Neural cell (in vitro differentiated cells): ENCODE measurements around the gene IGFBP7. TPM values are rescaled to one million over a fixed set of nuclear protein-coding genes. Genes with fewer than 3 reads are reported as not detected.

Experiments used
- H2AFZ ChIP-seq: fragments of 200-600, 300-800 bp; sonication (generic), shearing (Covaris generic); 2 replicates; pipeline ENCODE4 v1.6.0; 2014; ENCODE audit warnings: low read depth, mild to moderate bottlenecking, antibody characterized with exemption, low read length, moderate library complexity
- H3F3A ChIP-seq: fragments of 200-600 bp; shearing (Covaris generic); 2 replicates; pipeline ENCODE4 v1.6.1; 2016; ENCODE audit warnings: mild to moderate bottlenecking, moderate library complexity, mixed read lengths, antibody characterized with exemption, low read length; ENCODE audit not compliant: insufficient read depth, poor library complexity, severe bottlenecking
- H3K27ac ChIP-seq: fragments of 200-600, 300-800 bp; sonication (generic), shearing (Covaris generic); 2 replicates; pipeline ENCODE4 v1.5.1; 2014; ENCODE audit warnings: mild to moderate bottlenecking, low read length, moderate library complexity
- H3K27me3 ChIP-seq: fragments of 300-800, 200-600 bp; sonication (generic), shearing (Covaris generic); 2 replicates; pipeline ENCODE4 v1.6.0; 2014; ENCODE audit warnings: mild to moderate bottlenecking, low read depth, low read length, moderate library complexity; ENCODE audit not compliant: insufficient read depth
- H3K36me3 ChIP-seq: fragments of 300-800, 200-600 bp; sonication (generic), shearing (Covaris generic); 2 replicates; pipeline ENCODE4 v1.5.1; 2014; ENCODE audit warnings: mild to moderate bottlenecking, antibody characterized with exemption, low read length, moderate library complexity; ENCODE audit not compliant: insufficient read depth
- H3K4me2 ChIP-seq: fragments of 300-800, 200-600 bp; sonication (generic), shearing (Covaris generic); 2 replicates; pipeline ENCODE4 v1.6.0; 2014; ENCODE audit warnings: mild to moderate bottlenecking, low read length
- H3K4me3 ChIP-seq: fragments of 300-800, 200-600 bp; sonication (generic), shearing (Covaris generic); 2 replicates; pipeline ENCODE4 v1.5.1; 2014; ENCODE audit warnings: mild to moderate bottlenecking, low read length, moderate library complexity
- H3K79me2 ChIP-seq: fragments of 200-600 bp; shearing (Covaris generic); replicated peaks from 2 replicates; pipeline ENCODE4 v1.6.0; 2014; ENCODE audit warnings: mild to moderate bottlenecking, low read length, moderate library complexity; ENCODE audit not compliant: insufficient read depth
- H3K9ac ChIP-seq: fragments of 300-800, 200-600 bp; sonication (generic), shearing (Covaris generic); 2 replicates; pipeline ENCODE4 v1.6.1; 2016; ENCODE audit warnings: mild to moderate bottlenecking, low read length, mixed read lengths
- H3K9me2 ChIP-seq: fragments of 200-600 bp; shearing (Covaris generic); 2 replicates; pipeline ENCODE4 v1.6.1; 2016; ENCODE audit warnings: mild to moderate bottlenecking, low read length, mixed read lengths; ENCODE audit not compliant: insufficient read depth
- H3K9me3 ChIP-seq: fragments of 200-600, 300-800 bp; sonication (generic), shearing (Covaris generic); 2 replicates; pipeline ENCODE4 v1.6.1; 2016; ENCODE audit warnings: mild to moderate bottlenecking, mixed run types, low read length, moderate library complexity, mixed read lengths
- H4K20me1 ChIP-seq: fragments of 200-600 bp; shearing (Covaris generic); 2 replicates; pipeline ENCODE4 v1.6.1; 2016; ENCODE audit warnings: mild to moderate bottlenecking, mixed run types; ENCODE audit not compliant: insufficient read depth
- CTCF ChIP-seq: fragments of 450-650 bp; IDR thresholded peaks from 2 replicates; pipeline ENCODE4 v1.5.1; 2014; ENCODE audit warnings: antibody characterized with exemption, mild to moderate bottlenecking, moderate library complexity; ENCODE audit not compliant: poor library complexity, severe bottlenecking
- EP300 ChIP-seq: fragments of 450-650 bp; conservative IDR thresholded peaks from 2 replicates; pipeline ENCODE4 v1.6.1; 2014; ENCODE audit warnings: antibody characterized with exemption, mild to moderate bottlenecking, moderate library complexity; ENCODE audit not compliant: poor library complexity, severe bottlenecking
- EZH2 ChIP-seq: fragments of 200-600, 300-800 bp; shearing (Covaris generic), sonication (generic); IDR thresholded peaks from 2 replicates; pipeline ENCODE4 v1.6.1; 2014; ENCODE audit warnings: antibody characterized with exemption, low read length, borderline replicate concordance, mild to moderate bottlenecking; ENCODE audit not compliant: insufficient read depth, poor library complexity, severe bottlenecking
- MXI1 ChIP-seq: fragments of 450-650 bp; conservative IDR thresholded peaks from 2 replicates; pipeline ENCODE4 v1.6.1; 2014; ENCODE audit warnings: antibody characterized with exemption, mild to moderate bottlenecking; ENCODE audit not compliant: poor library complexity, severe bottlenecking
- POLR2AphosphoS5 ChIP-seq: IDR thresholded peaks from 2 replicates; pipeline ENCODE4 v1.6.1; 2012
- RAD21 ChIP-seq: fragments of 450-650 bp; conservative IDR thresholded peaks from 2 replicates; pipeline ENCODE4 v1.6.1; 2014; ENCODE audit warnings: antibody characterized with exemption, mild to moderate bottlenecking, moderate library complexity
- REST ChIP-seq: IDR thresholded peaks from 2 replicates; pipeline ENCODE4 v1.6.1; 2012; ENCODE audit warnings: borderline replicate concordance
- SMC3 ChIP-seq: fragments of 450-650 bp; conservative IDR thresholded peaks from 2 replicates; pipeline ENCODE4 v1.6.1; 2014; ENCODE audit warnings: antibody characterized with exemption, mild to moderate bottlenecking, moderate library complexity; ENCODE audit not compliant: poor library complexity
- TAF1 ChIP-seq: IDR thresholded peaks from 2 replicates; pipeline ENCODE4 v1.6.1; 2012; ENCODE audit warnings: low read depth
- polyA plus RNA-seq: library from polyadenylated mRNA; depleted of rRNA; stranded (reverse); fragments of >200 nt; gene quantifications from 2 replicates; pipeline ENCODE4 v1.2.3, GENCODE V29; 2014

Gene IGFBP7
- polyA plus RNA-seq, 1 donor from 2014 or later, result 0.33 TPM

- H3K9ac ChIP-seq, result no peak overlapping the region
- H2AFZ ChIP-seq, result no peak overlapping the region
- no peaks in the 10 kb centered on the region for H3K9me3 ChIP-seq
- H3K27ac ChIP-seq, result no peak overlapping the region
- H3K36me3 ChIP-seq, result no peaks in the 10 kb centered on the region
- H3K4me2 ChIP-seq, result no peak overlapping the region
- H3F3A ChIP-seq, result no peaks in the 10 kb centered on the region
- H3K27me3 ChIP-seq, result no peaks in the 10 kb centered on the region
- TF ChIP-seq EZH2 (no peak), TAF1 (no peak), MXI1 (no peak), EP300 (no peak), REST (no peak), CTCF (no peak), POLR2AphosphoS5 (no peak), RAD21 (no peak), SMC3 (no peak)
- H4K20me1 ChIP-seq, result no peaks in the 10 kb centered on the region
- no peaks in the 10 kb centered on the region for H3K9me2 ChIP-seq
- no peak overlapping the region for H3K4me3 ChIP-seq
- H3K79me2 ChIP-seq, result no peaks in the 10 kb centered on the region
Observed at GRCh38 chr4:57154926-57155325, 44.7 kb upstream of the IGFBP7 start.

GRCh38 chr4:57154191-57154590 is 44.0 kb upstream of the IGFBP7 start:
- H3K27ac ChIP-seq, result no peak overlapping the region
- no peaks in the 10 kb centered on the region for H3K79me2 ChIP-seq
- no peaks in the 10 kb centered on the region for H3K9me3 ChIP-seq
- H2AFZ ChIP-seq, result no peak overlapping the region
- H4K20me1 ChIP-seq, result no peaks in the 10 kb centered on the region
- H3K9ac ChIP-seq, result no peak overlapping the region
- H3K4me3 ChIP-seq, result no peak overlapping the region
- H3K4me2 ChIP-seq, result no peak overlapping the region
- H3F3A ChIP-seq, result no peaks in the 10 kb centered on the region
- H3K36me3 ChIP-seq, result no peaks in the 10 kb centered on the region
- TF ChIP-seq CTCF (no peak), MXI1 (no peak), POLR2AphosphoS5 (no peak), EZH2 (no peak), TAF1 (no peak), RAD21 (no peak), SMC3 (no peak), EP300 (no peak), REST (no peak)
- no peaks in the 10 kb centered on the region for H3K27me3 ChIP-seq
- H3K9me2 ChIP-seq, result no peaks in the 10 kb centered on the region
